Stimulated activated CD8-positive, alpha-beta memory T cell treated with anti-CD3 and anti-CD28 coated beads, Interleukin-2, amount 100 ng/mL, for 48 hours (primary cell): Measurements from ENCODE around the gene TERT.
"Not testable (repeated sequence)": the region's sequence is repeated elsewhere in the genome, so short reads cannot be mapped to it uniquely, and the experiment has no call there.

Experiments
- DNase-seq, 2 donors: peaks; one replicate each; pipeline ENCODE4 v3.0.0-alpha.2; 2020; ENCODE audit warnings: low read depth in 2 of 2

TERT gene

DNA sequence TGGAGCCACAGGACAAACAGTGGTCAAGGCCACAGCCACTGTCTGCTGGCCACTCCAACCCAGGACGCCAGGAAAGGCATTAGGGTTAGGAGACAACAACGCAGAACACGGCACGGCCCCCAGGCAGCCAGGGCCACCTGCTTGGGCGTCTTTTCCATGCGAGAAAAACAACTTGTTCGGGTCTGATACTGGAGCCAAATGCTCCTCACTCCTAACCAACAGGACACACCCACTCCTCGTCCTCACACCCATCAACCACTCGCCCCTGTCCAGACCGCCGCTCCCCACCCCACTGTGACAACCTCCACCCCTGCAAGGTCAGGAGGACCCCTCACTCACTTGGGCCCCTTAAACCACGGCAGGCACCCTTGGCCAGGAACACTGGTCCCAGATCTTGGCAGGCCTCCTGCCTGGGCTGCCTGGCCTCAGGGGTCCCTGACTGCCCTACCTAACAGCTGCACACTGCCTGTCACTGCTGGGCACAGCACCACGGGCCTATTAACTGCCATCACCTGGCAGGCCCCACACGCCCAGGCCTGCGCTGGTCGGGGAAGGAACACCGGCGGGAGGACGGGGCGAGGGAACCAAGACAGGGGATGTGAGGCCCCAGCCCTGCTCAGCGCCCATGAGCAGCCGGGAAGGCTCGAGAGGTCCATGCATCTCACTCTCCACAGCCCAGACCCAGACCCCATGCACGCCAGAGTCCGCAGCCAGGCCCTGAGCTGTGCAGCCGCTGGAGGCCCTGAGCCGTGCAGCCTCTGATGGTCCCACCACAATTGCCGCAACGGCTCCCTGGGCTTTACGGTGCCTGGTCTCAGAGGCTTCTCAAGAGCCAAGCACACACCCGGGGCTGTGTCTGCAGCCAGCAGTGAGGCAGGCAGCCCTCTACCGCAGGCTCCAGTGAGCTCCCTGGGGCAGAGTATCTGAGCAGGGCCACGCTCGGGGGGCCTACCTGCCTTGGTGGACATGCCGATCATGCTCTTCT is 36.3 kb upstream of the TERT start:
- DNase-seq, result no peak

DNA sequence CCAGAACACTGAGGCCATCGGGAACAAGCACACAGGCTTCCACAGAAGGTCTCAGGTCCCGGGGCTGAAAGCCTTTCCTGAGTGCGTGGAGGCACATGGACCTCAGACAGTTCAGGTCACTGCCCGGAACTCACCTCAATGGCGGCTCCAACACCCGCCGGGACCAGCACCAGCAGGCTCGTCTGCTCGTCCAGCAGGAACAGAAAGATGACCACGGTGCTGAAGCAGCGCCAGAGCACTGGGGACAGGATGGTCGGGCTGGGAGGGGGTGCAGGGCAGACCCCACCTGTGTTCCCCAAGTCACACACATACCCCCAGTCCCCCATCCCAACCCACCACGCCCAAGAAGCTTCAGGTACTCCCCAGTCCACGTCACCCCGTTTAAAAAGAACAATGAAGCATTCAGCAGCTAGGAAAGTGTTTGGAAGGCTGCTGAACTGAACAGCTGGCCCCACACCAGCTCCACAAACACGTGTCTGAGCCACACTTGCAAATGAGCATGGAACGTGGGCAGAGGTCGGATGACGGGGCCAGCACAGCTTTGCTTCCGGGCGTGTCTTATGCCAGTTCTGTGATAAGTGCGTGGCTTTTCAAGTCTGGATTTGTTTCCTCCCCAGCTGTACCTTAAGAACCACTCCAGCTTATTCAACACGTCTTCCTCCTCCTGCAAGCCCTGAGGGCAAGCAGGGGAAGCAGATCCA is 35.4 kb upstream of the TERT start:
- DNase-seq, result no peak

DNA sequence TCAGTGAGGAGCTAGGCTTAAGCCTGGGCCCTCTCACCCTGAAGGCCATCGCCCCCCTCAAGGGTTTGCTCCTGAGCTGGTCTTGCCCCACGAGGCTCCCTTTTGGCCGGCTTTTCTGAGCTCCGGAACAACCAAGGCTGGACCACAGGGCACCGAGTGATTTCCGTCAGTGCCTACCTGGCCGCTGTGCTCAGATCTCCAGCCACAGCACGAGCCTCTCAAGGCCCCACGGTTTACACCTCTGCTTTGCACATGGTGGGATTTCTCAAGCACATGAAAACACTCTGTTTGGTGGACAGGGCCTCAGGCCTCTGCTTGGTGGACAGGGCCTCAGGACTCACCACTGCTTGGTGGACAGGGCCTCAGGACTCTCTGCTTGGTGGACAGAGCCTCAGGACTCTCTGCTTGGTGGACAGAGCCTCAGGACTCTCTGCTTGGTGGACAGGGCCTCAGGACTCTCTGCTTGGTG is 34.3 kb upstream of the TERT start:
- DNase-seq, result no peak

DNA sequence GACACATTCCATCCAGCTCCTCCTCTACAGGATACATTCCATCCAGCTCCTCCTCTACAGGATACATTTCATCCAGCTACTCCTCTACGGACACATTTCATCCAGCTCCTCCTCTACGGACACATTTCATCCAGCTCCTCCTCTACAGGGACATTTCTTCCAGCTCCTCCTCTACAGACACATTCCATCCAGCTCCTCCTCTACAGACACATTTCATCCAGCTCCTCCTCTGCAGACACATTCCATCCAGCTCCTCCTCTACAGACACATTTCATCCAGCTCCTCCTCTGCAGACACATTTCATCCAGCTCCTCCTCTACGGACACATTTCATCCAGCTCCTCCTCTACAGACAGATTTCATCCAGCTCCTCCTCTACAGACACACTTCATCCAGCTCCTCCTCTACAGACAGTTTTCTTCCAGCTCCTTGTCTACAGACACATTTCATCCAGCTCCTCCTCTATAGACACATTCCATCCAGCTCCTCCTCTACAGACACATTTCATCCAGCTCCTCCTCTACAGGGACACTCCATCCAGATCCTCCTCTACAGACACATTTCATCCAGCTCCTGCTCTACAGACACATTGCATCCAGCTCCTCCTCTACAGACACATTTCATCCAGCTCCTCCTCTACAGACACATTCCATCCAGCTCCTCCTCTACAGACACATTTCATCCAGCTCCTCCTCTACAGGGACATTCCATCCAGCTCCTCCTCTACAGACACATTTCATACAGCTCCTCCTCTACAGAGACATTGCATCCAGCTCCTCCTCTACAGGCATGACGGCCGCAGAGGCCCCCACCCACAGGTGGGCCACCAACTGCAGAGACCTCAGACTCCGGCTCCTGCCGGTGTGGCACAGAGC is 33.6 kb upstream of the TERT start:
- DNase-seq, result not testable (repeated sequence)

DNA sequence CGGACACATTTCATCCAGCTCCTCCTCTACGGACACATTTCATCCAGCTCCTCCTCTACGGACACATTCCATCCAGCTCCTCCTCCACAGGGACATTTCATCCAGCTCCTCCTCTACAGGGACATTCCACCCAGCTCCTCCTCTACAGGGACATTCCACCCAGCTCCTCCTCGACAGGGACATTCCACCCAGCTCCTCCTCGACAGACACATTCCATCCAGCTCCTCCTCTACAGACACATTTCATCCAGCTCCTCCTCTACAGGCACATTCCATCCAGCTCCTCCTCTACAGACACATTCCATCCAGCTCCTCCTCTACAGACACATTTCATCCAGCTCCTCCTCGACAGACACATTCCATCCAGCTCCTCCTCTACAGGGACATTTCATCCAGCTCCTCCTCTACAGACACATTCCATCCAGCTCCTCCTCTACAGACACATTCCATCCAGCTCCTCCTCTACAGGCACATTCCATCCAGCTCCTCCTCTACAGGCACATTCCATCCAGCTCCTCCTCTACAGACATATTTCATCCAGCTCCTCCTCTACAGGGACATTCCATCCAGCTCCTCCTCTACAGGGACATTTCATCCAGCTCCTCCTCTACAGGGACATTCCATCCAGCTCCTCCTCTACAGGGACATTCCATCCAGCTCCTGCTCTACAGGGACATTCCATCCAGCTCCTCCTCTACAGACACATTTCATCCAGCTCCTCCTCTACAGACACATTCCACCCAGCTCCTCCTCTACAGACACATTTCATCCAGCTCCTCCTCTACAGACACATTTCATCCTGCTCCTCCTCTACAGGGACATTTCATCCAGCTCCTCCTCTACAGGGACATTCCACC is 32.3 kb upstream of the TERT start:
- not testable (repeated sequence) for DNase-seq

DNA sequence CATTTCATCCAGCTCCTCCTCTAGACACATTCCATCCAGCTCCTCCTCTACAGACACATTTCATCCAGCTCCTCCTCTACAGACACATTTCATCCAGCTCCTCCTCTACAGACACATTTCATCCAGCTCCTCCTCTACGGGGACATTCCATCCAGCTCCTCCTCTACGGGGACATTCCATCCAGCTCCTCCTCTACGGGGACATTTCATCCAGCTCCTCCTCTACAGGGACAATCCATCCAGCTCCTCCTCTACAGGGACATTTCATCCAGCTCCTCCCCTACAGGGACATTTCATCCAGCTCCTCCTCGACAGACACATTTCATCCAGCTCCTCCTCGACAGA is 31.6 kb upstream of the TERT start:
- not testable (repeated sequence) for DNase-seq

DNA sequence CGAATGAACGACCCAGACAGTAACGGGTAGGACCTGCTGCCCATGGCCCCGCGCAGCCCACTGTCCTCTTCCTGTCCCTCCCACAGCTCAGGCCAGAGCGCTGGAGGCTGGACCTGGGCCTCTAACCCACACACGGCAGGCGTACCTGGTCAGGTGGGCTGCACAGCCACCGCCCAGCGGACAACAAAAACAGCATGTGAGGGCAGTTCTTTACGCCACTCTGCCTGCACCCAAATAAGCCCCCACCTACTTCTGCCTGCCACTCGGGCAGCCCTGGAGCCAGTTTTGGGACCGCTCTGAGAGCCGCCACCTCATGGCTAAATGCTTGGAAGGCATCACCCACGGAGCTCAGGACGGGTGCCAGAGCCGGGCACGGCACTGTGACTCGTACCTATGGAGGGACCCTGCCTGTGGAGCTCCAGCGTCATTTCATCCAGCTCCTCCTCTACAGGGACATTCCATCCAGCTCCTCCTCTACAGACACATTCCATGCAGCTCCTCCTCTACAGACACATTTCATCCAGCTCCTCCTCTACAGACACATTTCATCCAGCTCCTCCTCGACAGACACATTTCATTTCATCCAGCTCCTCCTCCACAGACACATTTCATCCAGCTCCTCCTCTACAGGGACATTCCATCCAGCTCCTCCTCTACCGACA is 31.1 kb upstream of the TERT start:
- DNase-seq, result no peak

DNA sequence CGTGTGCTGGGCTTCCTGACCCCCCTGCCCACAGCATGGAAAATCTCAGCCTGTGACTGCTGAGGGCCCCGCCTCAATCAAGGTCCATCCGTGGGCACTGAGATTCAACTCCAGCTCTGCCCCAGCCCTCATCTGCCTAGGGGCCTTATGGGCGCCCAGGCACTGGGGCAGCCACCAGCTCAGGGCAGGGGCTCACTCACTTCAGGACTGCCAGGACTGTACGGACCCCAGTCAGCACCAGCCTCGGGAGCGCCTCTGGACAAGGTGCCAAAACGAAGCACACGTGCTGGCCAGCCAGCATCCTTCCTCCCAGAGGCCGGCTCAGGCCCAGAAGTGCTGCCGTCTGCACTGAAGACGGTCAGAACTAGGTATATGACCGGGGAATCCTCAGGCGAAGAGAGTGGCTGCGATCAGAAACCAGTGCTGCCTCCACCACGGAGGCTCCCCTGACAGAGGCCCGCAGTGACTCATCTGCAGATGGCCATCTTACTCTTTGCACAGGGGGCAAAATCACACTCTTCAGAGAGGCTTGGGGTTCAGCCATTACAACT is 30.4 kb upstream of the TERT start:
- no peak for DNase-seq

DNA sequence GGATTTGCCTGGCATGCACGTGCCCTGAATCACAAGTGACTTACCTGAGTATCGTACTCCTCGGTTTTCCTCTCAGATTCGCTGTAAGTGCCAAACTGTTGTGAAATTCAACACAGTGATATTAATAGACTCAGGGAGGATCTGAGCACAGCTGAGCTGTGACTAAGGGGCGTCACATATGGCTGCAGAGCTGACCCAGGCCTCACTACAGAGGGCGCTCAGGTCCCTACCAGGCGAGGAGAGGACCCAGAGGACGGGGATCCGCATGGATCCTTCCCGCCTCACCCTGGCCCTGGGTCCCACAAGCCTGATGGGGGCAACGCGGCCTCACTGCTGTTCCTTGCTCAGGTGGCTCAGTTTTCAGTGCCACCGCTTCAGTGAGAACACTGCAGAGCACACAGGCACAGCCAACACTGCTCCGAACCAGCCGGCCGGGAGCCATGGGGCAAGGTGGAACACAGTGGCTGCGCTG is 29.9 kb upstream of the TERT start:
- DNase-seq, result no peak

DNA sequence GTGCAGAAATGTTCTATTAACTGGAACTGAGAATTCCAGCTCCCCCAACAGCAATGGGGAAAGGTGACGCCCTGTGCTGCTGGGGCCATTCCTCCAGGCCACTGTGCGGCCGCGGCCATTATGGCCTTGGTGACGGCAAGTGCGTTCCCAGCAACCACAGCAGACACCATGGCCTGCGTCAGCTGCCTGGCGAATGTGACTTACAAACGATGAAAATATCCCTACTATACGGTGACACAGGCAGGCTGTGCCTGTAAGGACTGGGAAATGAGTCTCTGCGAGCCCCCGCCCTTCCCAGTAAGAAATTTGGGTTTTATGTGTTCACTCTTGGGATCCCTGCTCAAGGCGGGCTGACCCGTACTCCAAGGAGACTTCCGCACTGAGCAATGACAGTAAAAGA is 29.4 kb upstream of the TERT start:
- no peak for DNase-seq

DNA sequence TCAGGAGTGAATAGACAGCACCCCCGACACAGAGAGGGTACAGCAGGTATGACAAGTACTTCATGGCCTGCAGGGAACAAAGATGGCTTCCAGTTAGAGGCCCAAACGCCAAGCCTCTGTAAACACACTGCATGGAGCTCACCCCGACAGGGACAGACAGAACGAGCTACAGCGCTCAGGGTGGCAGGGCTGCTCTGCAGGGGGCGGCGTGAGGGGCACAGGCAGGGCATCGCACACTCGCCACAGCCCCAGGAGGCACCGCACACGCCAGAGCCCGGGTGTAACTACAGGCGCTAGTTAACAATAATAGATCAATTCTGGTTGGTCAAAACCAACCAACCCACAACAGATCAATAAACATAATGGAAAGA is 28.9 kb upstream of the TERT start:
- no peak for DNase-seq

DNA sequence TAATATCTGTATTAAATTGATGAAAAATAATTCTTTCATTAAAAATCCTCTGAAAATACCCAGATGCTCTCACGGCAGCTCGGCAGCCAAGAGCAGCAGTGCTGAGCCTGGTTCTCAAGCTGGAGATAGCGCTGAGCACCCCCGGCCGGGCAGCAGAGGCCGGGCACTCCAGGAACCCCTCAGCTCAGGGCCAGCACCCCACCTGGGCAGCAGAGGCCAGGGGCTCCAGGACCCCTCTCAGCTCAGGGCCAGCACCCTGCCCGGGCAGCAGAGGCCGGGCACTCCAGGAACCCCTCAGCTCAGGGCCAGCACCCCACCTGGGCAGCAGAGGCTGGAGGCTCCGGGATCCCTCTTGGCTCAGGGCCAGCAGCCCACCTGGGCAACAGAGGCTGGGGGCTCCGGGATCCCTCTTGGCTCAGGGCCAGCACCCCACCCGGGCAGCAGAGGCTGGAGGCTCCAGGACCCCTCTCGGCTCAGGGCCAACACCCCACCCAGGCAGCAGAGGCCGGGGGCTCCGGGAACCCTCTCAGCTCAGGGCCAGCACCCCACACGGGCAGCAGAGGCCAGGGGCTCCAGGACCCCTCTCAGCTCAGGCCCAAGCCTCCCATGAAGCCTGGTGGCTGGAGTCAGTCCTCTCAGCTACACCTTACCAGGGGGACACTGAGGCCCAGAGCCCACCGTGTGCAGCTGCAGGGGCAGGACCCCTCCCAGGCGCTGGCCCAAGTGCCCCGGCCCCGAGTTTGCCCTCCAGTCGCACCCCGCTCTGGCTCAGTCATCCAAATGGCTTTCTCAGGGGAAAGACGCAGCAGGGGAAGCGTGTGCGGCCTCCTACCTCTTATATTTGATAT is 28.3 kb upstream of the TERT start:
- DNase-seq, result no peak

DNA sequence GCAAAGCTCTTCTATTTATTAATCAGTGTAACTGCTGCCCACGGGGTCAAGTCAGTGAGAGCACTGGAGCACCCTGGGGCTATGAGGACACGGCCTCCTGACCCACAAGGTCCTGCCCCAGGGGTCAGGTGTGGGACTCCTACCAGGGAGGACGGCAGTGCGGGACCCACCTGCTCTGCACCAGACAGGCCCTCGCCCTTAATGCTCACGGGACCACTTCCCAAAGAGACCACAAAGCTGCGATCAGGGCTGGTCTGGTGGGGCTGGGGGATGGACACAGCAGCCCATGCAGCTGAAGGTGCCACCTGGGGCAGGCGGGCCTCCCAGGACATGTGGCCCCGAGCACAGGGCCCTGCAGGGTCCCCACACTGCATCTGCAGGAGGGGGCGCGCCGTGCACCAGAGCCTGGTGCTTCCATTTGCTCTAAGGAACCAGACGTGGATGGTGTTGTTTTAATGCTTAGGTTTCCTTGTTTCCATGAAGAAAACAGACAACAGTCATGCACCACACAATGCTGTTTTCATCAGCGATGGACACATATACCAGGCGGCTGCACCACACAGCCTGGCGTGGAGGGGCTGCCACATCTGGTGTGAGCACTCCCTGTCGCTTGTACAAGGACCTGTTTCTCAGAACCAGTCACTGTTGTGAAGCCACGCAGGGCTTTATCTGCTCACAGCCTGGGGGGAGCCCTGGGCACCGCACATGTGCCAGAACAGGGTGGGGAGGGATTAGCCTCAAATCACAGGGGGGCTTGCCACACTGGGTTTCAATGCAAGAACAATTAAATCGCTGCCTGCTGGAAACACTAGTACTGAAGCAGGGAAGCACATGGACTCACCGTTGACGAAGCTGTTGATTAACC is 27.4 kb upstream of the TERT start:
- DNase-seq, result no peak

DNA sequence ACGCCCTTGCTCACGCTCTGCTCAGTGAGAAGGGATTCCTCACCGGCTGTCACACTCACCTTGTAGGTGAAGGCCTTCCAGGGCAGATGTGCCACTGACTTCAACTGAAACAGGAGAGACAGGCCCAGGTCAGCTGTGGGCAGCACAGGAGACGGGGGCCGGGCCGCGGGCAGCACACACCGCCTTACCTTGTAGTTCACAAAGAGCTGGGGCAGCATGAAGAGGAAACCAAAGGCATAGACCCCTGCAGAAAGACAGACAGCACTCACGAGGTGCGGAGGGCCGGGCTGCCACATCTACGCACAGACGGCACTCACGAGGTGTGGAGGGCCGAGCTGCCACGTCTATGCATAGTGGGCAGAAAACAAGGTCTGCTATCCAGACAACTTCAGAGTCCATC is 26.7 kb upstream of the TERT start:
- DNase-seq, result no peak

DNA sequence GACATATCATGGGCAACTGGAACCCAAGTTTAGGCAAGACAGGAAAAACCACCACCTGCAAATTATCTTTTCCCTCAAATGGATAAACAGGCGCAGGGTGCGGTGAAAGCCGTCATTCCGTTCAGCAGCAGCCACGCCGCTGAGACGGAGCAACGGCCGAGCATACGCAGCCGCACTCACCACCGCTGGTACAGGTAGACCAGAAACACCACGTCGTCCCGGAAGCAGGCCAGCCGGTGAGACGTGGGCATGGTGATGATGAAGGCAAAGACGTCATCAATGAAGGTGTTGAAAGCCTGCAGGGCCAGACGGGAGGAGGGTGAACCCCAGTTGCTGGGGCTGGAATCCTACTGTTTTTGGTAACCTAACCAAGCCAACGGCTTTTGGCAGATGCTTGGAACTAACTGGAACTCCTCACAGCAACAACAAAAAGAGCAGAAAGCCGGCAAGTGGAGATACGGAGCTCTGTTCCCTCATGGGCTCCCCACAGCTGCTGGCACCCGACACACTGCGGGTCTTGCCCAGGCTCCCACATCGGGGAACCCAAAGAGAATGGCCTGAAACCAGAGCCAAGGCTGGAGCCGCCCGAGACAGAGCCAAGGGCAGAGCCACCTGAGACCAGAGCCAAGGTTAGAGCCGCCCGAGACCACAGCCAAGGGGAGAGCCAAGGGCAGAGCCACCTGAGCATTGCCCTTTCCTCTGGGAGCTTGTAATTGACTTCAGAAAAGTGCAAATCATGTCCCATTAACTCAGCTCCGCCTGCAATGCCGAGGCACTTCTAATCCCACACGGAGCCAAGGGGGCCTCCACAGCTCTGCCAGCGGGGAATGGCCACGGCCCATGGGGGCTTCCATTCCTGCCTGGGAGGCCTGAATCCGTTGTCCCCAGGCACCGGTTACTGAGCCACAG is 25.8 kb upstream of the TERT start:
- DNase-seq, result no peak

DNA sequence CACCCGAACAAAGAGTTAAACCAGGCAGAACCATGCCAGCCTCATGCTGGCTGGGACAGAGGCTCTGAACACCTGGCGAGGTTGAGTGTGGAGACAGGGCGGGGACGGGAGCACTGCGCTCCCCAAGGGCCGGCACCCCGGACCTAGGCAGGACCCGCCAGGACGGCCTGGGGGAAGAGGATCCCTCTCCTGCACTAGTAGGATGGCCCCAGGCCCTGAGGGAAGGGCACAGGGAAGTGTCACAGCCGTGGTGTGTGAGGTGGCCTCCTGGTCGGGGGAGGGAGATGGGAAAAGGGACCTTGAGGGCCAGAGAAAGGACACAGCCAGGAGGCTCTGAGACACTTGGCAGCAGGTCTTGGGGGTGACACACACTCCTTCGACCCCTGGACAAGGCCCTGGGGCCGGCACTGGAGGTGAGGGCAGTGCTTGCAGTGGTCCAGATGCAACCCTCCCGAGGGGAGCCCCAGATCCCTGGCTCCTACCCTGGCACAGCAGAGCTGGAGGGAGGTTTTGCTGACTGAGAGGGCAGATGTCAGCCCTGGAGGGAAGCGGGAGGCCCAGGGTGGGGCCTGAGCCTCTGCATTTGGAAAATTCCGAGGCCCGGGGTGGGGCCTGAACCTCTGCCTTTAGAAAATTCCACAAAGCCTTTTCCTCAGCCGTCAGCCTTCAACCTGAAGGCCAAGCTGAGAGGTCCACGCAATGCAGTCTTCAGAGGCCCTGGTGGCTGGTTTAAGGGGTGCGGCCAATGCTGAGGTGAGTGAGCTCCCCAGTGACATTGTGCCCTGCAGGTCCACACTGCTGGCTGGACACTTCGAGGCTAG is 24.8 kb upstream of the TERT start:
- DNase-seq, result no peak
